Measurements from ENCODE around the gene CLN6.
"Not testable (repeated sequence)": the region's sequence is repeated elsewhere in the genome, so short reads cannot be mapped to it uniquely, and the experiment has no call there.

CLN6 gene

GRCh38 chr15:68256675-68257450, 27.3 kb upstream of the CLN6 start:
- DNase-seq (ENCODE audit: low read depth): no peak

- no peak for DNase-seq (ENCODE audit: low read depth)
Observed at GRCh38 chr15:68252925-68253534, 23.5 kb upstream of the CLN6 start.

- no peak for DNase-seq (ENCODE audit: low read depth)
Observed at GRCh38 chr15:68249058-68249713, 19.7 kb upstream of the CLN6 start.

GRCh38 chr15:68244235-68244634, 14.7 kb upstream of the CLN6 start:
- DNase-seq (ENCODE audit: low read depth): no peak

GRCh38 chr15:68241088-68241935, 11.8 kb upstream of the CLN6 start:
- no peak for DNase-seq (ENCODE audit: low read depth)

- DNase-seq (ENCODE audit: low read depth): no peak
Observed at GRCh38 chr15:68239025-68239424, 9.5 kb upstream of the CLN6 start.

GRCh38 chr15:68235022-68235421, 5.5 kb upstream of the CLN6 start:
- no peak for DNase-seq (ENCODE audit: low read depth)

GRCh38 chr15:68234520-68234919, 5.0 kb upstream of the CLN6 start:
- not testable (repeated sequence) for DNase-seq (ENCODE audit: low read depth)

- DNase-seq (ENCODE audit: low read depth): no peak
Observed at GRCh38 chr15:68234060-68234459, 4.5 kb upstream of the CLN6 start.

- no peak for DNase-seq (ENCODE audit: low read depth)
Observed at GRCh38 chr15:68232937-68233336, 3.4 kb upstream of the CLN6 start.

- DNase-seq (ENCODE audit: low read depth): no peak
Observed at GRCh38 chr15:68232449-68232848, 2.9 kb upstream of the CLN6 start.

GRCh38 chr15:68231102-68231818, 1.7 kb upstream of the CLN6 start:
- no peak for DNase-seq (ENCODE audit: low read depth)

- DNase-seq (ENCODE audit: low read depth): no peak
Observed at GRCh38 chr15:68230157-68231100, 901 bp upstream of the CLN6 start.

- no peak for DNase-seq (ENCODE audit: low read depth)
Observed at GRCh38 chr15:68228971-68229385, 550 bp downstream of the CLN6 start.

GRCh38 chr15:68228143-68228970, 1.2 kb downstream of the CLN6 start:
- DNase-seq (ENCODE audit: low read depth): no peak

- no peak for DNase-seq (ENCODE audit: low read depth)
Observed at GRCh38 chr15:68227643-68228142, 1.8 kb downstream of the CLN6 start.

GRCh38 chr15:68225442-68225841, 4.1 kb downstream of the CLN6 start:
- not testable (repeated sequence) for DNase-seq (ENCODE audit: low read depth)

- no peak for DNase-seq (ENCODE audit: low read depth)
Observed at GRCh38 chr15:68224546-68225250, 4.8 kb downstream of the CLN6 start.

- DNase-seq (ENCODE audit: low read depth): no peak
Observed at GRCh38 chr15:68224108-68224507, 5.4 kb downstream of the CLN6 start.

All from stimulated activated CD8-positive, alpha-beta memory T cell treated with anti-CD3 and anti-CD28 coated beads, Interleukin-7, amount 100 ng/mL, for 24 hours (primary cell).